Measurements from ENCODE around the gene MAX.
"Not testable (repeated sequence)": the region's sequence is repeated elsewhere in the genome, so short reads cannot be mapped to it uniquely, and the experiment has no call there.

The MAX gene

DNA sequence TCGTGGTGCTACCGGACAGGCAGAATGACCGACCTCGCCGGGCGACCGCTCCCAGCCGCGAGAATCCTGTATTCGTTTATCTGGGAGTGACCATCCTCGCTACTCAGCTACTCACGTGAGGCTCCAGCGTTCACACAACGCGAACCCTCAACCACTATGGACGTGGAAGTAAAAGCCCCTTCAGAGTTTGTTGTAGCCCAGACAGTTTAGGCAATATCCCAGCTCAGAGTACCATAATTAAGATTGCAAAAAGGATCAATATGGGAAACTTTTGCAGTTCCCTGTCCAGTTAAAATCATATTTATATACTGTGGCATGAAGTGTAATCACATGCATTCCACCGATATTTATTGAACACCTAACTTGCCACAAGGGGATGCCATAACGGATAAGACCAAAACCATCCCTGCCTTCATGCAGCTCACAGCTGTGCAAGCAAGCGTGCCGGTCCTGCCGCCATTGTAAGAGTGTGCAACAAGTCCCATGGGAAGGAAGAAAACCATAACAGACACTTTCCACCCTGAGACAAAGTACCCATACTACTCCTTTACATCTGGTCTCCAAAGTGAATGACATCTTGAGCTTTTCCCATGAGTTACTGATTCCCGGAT, 938 bp upstream of the MAX start:
- Histone ChIP-seq H3K27me3 (ENCODE audit: insufficient read depth, low read length) (peaks cover 9% of the 10 kb centered on the region), H3K9me3 (ENCODE audit: insufficient read depth, low read depth, low read length) (no peaks in the 10 kb centered on the region), H3K27ac (ENCODE audit: low read depth, low read length) (no peak overlapping the region), H3K9ac (ENCODE audit: low read depth, low read length) (peak overlapping the region; percentile 59), H3K36me3 (ENCODE audit: insufficient read depth, low read length) (peaks cover 16% of the 10 kb centered on the region), H3K4me1 (ENCODE audit: insufficient read depth, low read length) (peaks cover 8% of the 10 kb centered on the region; the same call in 1 of the 2 replicates), H3K4me3 (ENCODE audit: low read length) (peak overlapping the region; percentile 77)
- 16% methylated on average over 22 of the region's 22 CpGs for WGBS

DNA sequence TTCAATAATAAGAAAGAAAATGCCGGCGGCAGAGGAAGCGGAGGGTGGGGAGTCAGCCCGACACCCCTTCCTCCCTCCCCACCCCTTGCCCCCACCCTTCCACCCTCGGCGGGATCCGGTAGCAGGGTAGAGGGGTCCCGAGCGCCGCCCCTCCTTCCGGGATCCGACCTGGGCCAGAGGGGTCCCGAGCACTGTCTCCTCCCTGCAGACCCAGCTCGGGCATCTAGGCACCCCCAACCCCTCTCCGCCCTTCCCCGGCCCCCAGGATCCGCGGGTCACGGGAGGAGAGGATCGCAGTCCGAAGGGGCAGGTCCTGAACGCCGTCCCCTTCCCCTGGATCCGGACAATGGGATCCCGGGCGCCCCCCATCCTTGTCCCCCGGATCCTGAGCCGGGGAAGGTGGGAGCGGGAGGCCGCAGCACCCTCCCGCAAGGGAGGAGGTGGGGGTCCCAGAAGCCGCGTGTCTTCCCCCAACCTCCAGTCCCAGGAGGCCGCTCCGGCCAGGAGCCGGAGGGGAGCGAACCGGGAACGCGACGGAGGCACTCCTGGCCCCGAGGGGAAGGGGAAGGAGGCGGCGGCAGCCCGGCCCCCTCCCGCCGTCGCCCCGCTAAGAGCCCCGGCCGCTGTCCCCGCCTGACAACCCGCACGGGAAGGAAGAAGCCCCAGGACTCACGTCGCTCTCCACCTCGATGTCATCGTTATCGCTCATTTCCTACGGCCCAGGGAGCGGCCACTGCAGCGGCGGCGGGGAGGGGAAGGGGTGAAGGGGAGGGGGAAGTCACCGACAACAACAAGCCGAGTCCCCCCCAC, 481 bp downstream of the MAX start:
- Histone ChIP-seq H3K27ac (ENCODE audit: low read depth, low read length) (peak overlapping the region; percentile 75; the same call in 1 of the 2 replicates), H3K36me3 (ENCODE audit: insufficient read depth, low read length) (peaks cover 30% of the 10 kb centered on the region), H3K4me3 (ENCODE audit: low read length) (peak overlapping the region; percentile 93), H3K4me1 (ENCODE audit: insufficient read depth, low read length) (peaks cover 8% of the 10 kb centered on the region; the same call in 1 of the 2 replicates), H3K9ac (ENCODE audit: low read depth, low read length) (peak overlapping the region; percentile 71), H3K9me3 (ENCODE audit: insufficient read depth, low read depth, low read length) (no peaks in the 10 kb centered on the region), H3K27me3 (ENCODE audit: insufficient read depth, low read length) (peaks cover 9% of the 10 kb centered on the region)
- under 1% methylated on average over 56 of the region's 66 CpGs for WGBS

DNA sequence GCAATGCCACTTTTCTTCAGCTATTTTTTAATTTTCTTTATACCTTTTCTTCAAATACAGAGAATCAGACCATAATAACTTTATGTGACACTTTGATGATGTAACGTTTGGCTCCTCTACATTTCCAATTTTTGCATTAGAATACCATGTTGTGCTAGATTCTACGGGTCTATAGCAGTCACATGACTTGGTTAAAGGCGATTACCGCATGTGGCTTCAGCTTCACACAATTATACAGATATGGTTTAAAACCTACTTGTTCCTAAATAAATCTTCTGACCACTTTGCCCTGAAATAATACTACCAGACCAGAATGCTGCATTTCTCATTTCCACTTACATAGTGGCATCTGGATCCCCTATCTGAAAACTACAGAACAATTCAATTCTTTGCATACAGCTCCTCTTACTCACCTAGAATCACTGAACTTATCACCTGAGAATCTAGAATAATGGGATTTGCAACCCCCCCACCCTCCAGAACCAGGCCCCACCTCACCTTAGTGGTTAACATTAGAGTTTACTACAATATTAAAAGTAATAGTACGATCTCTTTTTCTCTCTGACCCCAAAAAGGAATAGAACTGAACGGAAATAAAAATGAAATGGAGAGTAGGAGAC, 1.3 kb downstream of the MAX start:
- Histone ChIP-seq H3K9me3 (ENCODE audit: insufficient read depth, low read depth, low read length) (no peaks in the 10 kb centered on the region), H3K9ac (ENCODE audit: low read depth, low read length) (peak overlapping the region; percentile 44; the same call in 1 of the 2 replicates), H3K4me3 (ENCODE audit: low read length) (peak overlapping the region; percentile 93), H3K27ac (ENCODE audit: low read depth, low read length) (no peak overlapping the region), H3K27me3 (ENCODE audit: insufficient read depth, low read length) (peaks cover 9% of the 10 kb centered on the region), H3K4me1 (ENCODE audit: insufficient read depth, low read length) (peaks cover 8% of the 10 kb centered on the region; the same call in 1 of the 2 replicates), H3K36me3 (ENCODE audit: insufficient read depth, low read length) (peaks cover 37% of the 10 kb centered on the region)
- WGBS: 71% methylated on average over 4 of the region's 6 CpGs

DNA sequence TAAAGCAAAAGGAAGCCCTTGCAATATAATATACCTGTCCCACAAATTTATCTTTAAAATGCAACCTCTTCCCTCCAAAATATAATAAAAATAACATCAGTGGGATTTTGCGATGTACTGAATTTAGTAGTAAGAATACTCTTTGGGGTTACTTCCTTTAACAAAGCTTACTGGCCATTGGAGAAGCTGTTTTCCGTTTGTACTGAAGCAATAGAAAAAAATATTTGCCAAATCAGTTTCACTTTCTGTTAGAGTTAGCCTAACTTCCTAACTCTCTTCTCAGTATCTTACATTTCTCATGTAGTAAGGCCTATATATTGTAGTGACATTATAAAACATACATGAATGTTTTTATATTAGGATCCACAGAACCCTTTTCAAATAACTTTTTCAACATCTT, 3.7 kb downstream of the MAX start:
- Histone ChIP-seq H3K27ac (ENCODE audit: low read depth, low read length) (no peak overlapping the region), H3K9me3 (ENCODE audit: insufficient read depth, low read depth, low read length) (no peaks in the 10 kb centered on the region), H3K9ac (ENCODE audit: low read depth, low read length) (no peak overlapping the region), H3K36me3 (ENCODE audit: insufficient read depth, low read length) (peaks cover 59% of the 10 kb centered on the region), H3K4me1 (ENCODE audit: insufficient read depth, low read length) (peaks cover 14% of the 10 kb centered on the region; the same call in 1 of the 2 replicates), H3K4me3 (ENCODE audit: low read length) (no peak overlapping the region), H3K27me3 (ENCODE audit: insufficient read depth, low read length) (peaks cover 4% of the 10 kb centered on the region)
- 95% methylated on average over 2 of the region's 2 CpGs for WGBS

- peaks cover 14% of the 10 kb centered on the region; the same call in 1 of the 2 replicates for H3K4me1 ChIP-seq (ENCODE audit: insufficient read depth, low read length)
- no peak overlapping the region for H3K4me3 ChIP-seq (ENCODE audit: low read length)
- WGBS: 93% methylated on average over 6 of the region's 6 CpGs
Measured at GRCh38 chr14:65096323-65097089, 5.8 kb downstream of the MAX start.

GRCh38 chr14:65095633-65096205, 6.6 kb downstream of the MAX start:
- Histone ChIP-seq H3K27me3 (ENCODE audit: insufficient read depth, low read length) (no peaks in the 10 kb centered on the region), H3K27ac (ENCODE audit: low read depth, low read length) (no peak overlapping the region), H3K4me3 (ENCODE audit: low read length) (no peak overlapping the region), H3K4me1 (ENCODE audit: insufficient read depth, low read length) (peaks cover 10% of the 10 kb centered on the region; the same call in 1 of the 2 replicates), H3K9ac (ENCODE audit: low read depth, low read length) (no peak overlapping the region), H3K9me3 (ENCODE audit: insufficient read depth, low read depth, low read length) (no peaks in the 10 kb centered on the region), H3K36me3 (ENCODE audit: insufficient read depth, low read length) (peaks cover 88% of the 10 kb centered on the region)
- WGBS: 84% methylated on average over 3 of the region's 3 CpGs

More at GRCh38 chr14:65096323-65097089, 5.8 kb downstream of the MAX start:
- H3K9me3 ChIP-seq (ENCODE audit: insufficient read depth, low read depth, low read length): no peaks in the 10 kb centered on the region
- H3K9ac ChIP-seq (ENCODE audit: low read depth, low read length): no peak overlapping the region
- H3K36me3 ChIP-seq (ENCODE audit: insufficient read depth, low read length): peaks cover 80% of the 10 kb centered on the region
- no peak overlapping the region for H3K27ac ChIP-seq (ENCODE audit: low read depth, low read length)
- no peaks in the 10 kb centered on the region for H3K27me3 ChIP-seq (ENCODE audit: insufficient read depth, low read length)

GRCh38 chr14:65092349-65092748, 10.0 kb downstream of the MAX start:
- 0 out of 2 replicates have a peak, but pooled peaks cover 6% of the 10 kb centered on the region for H3K4me1 ChIP-seq (ENCODE audit: insufficient read depth, low read length)
- H3K9ac ChIP-seq (ENCODE audit: low read depth, low read length): no peak overlapping the region
- no peak overlapping the region for H3K4me3 ChIP-seq (ENCODE audit: low read length)
- H3K9me3 ChIP-seq (ENCODE audit: insufficient read depth, low read depth, low read length): peaks cover 20% of the 10 kb centered on the region
- WGBS: 96% methylated on average over 1 of the region's 2 CpGs
- no peak overlapping the region for H3K27ac ChIP-seq (ENCODE audit: low read depth, low read length)
- no peaks in the 10 kb centered on the region for H3K27me3 ChIP-seq (ENCODE audit: insufficient read depth, low read length)
- H3K36me3 ChIP-seq (ENCODE audit: insufficient read depth, low read length): peaks cover 96% of the 10 kb centered on the region

DNA sequence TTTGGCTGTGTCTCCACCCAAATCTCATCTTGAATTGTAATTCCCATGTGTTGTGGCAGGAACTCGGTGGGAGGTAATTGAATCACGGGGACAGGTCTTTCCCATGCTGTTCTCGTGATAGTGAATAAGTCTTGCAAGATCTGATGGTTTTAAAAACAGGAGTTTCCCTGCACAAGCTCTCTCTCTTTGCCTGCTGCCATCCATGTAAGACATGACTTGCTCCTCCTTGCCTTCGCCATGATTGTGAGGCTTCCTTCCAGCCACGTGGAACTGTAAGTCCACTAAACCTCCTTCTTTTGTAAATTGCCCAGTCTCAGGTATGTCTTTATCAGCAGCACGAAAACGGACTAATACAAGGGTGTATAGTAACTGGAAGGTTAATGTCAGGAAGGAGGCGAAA, 14.5 kb downstream of the MAX start:
- not testable (repeated sequence) for H3K27ac ChIP-seq (ENCODE audit: low read depth, low read length); H3K4me1 ChIP-seq (ENCODE audit: insufficient read depth, low read length); H3K27me3 ChIP-seq (ENCODE audit: insufficient read depth, low read length); H3K9ac ChIP-seq (ENCODE audit: low read depth, low read length); H3K4me3 ChIP-seq (ENCODE audit: low read length)
- 93% methylated on average over 8 of the region's 8 CpGs for WGBS
- Histone ChIP-seq H3K36me3 (ENCODE audit: insufficient read depth, low read length) (peaks cover 93% of the 10 kb centered on the region), H3K9me3 (ENCODE audit: insufficient read depth, low read depth, low read length) (peaks cover 35% of the 10 kb centered on the region)

DNA sequence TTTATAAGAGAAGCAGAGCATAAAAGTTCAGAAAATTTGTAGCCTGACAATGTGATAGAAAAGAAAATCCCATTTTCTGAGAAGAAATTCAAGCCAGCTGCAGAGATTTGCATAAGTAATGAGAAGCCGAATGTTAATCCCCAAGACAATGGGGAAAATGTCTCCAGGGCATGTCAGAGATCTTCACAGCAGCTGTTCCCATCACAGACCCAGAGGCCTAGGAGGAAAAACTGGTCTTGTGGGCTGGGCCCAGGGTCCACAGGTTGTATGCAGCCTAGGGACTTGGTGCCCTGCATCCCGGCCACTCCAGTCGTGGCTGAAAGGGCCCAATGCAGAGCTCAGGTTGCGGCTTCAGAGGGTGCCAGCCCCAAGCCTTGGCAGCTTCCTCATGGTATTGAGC, 15.6 kb downstream of the MAX start:
- H3K4me1 ChIP-seq (ENCODE audit: insufficient read depth, low read length); H3K27me3 ChIP-seq (ENCODE audit: insufficient read depth, low read length); H3K4me3 ChIP-seq (ENCODE audit: low read length); H3K9ac ChIP-seq (ENCODE audit: low read depth, low read length); H3K27ac ChIP-seq (ENCODE audit: low read depth, low read length): not testable (repeated sequence)
- Histone ChIP-seq H3K9me3 (ENCODE audit: insufficient read depth, low read depth, low read length) (peaks cover 35% of the 10 kb centered on the region), H3K36me3 (ENCODE audit: insufficient read depth, low read length) (peaks cover 93% of the 10 kb centered on the region)
- 93% methylated on average over 4 of the region's 4 CpGs for WGBS

DNA sequence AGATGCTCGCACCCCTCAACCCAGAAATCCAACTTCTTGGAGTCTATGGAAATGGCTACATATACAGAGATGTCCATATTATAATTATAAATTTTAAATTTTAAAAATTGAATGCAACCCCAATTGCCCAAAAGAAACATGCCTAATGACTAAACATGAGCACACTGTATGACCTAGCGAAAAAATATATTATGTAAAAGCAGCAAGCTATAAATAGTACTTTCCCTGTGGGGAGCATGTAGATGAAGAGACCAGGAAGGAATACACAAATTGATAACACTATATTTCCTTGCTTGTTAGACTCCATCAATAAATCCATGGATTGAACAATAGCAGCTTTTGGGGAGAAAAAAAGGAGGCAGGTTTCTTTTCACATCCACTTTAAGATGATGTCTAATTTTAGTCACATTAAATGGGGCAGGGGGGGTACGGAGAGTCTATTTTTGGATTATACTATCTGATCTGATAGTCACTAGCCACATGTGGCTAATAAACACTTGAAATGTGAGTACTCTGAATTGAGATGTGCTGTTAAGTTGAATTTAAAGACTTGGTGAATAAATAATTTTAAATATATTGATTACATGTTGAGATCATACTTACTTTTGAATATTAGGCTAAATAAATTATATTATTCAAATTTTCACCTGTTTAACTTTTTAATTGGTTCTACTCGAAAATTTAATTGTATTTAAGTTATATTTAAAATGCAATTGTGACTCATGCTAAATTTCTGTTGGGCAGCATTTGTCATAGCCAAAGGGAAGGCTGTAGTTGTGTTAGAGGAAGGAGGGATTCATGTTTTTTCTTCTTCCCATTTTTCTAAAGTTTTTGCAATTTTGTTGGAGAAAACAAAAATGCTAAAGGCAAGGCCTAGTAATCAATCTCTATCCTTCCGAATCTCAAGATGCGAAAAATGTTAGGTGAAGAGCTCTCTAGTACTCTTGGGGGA, 17.5 kb downstream of the MAX start:
- no peak overlapping the region for H3K9ac ChIP-seq (ENCODE audit: low read depth, low read length)
- 88% methylated on average over 4 of the region's 6 CpGs for WGBS
- no peak overlapping the region for H3K27ac ChIP-seq (ENCODE audit: low read depth, low read length)
- no peaks in the 10 kb centered on the region for H3K4me1 ChIP-seq (ENCODE audit: insufficient read depth, low read length)
- H3K36me3 ChIP-seq (ENCODE audit: insufficient read depth, low read length): peaks cover 83% of the 10 kb centered on the region
- no peak overlapping the region for H3K4me3 ChIP-seq (ENCODE audit: low read length)
- no peaks in the 10 kb centered on the region for H3K27me3 ChIP-seq (ENCODE audit: insufficient read depth, low read length)
- peaks cover 35% of the 10 kb centered on the region for H3K9me3 ChIP-seq (ENCODE audit: insufficient read depth, low read depth, low read length)
